ENCODE data around the gene CCDC78.

CCDC78 gene

GRCh38 chr16:739560-740458 is 13.6 kb upstream of the CCDC78 start:
- no peaks in the 10 kb centered on the region for H3K9me3 ChIP-seq (ENCODE audit: control insufficient read depth, low read length)
- peak overlapping the region; percentile 73 for H2AFZ ChIP-seq
- H3K79me2 ChIP-seq, result peaks cover 4% of the 10 kb centered on the region
- H3K27ac ChIP-seq, result no peak overlapping the region
- peak overlapping the region; percentile 81 for H3K4me3 ChIP-seq (ENCODE audit: low read depth, low read length)
- peak overlapping the region; percentile 94 for H3K4me2 ChIP-seq (ENCODE audit: low read length)
- H3K4me1 ChIP-seq, result peaks cover 2% of the 10 kb centered on the region
- no peak for TF ChIP-seq CTCF (IDR thresholded peaks at IDR 0.05)
- H3K36me3 ChIP-seq (ENCODE audit: control insufficient read depth, insufficient read depth, low read length), result no peaks in the 10 kb centered on the region
- H3K9ac ChIP-seq, result no peak overlapping the region
- no peaks in the 10 kb centered on the region for H3K27me3 ChIP-seq (ENCODE audit: control insufficient read depth, insufficient read depth, low read length)

GRCh38 chr16:736936-737481 is 10.8 kb upstream of the CCDC78 start:
- Histone ChIP-seq H3K4me1 (peaks cover 2% of the 10 kb centered on the region), H3K9me3 (ENCODE audit: control insufficient read depth, low read length) (no peaks in the 10 kb centered on the region), H3K4me3 (ENCODE audit: low read depth, low read length) (no peak overlapping the region), H3K27me3 (ENCODE audit: control insufficient read depth, insufficient read depth, low read length) (no peaks in the 10 kb centered on the region), H3K4me2 (ENCODE audit: low read length) (no peak overlapping the region), H3K9ac (no peak overlapping the region), H3K79me2 (peaks cover 4% of the 10 kb centered on the region), H3K27ac (no peak overlapping the region), H2AFZ (no peak overlapping the region), H3K36me3 (ENCODE audit: control insufficient read depth, insufficient read depth, low read length) (no peaks in the 10 kb centered on the region)
- TF ChIP-seq CTCF (IDR thresholded peaks at IDR 0.05), result no peak

- H3K79me2 ChIP-seq, result peaks cover 4% of the 10 kb centered on the region
- H3K36me3 ChIP-seq (ENCODE audit: control insufficient read depth, insufficient read depth, low read length), result no peaks in the 10 kb centered on the region
- no peaks in the 10 kb centered on the region for H3K9me3 ChIP-seq (ENCODE audit: control insufficient read depth, low read length)
- TF ChIP-seq CTCF (IDR thresholded peaks at IDR 0.05), result no peak
- H3K4me3 ChIP-seq (ENCODE audit: low read depth, low read length), result no peak overlapping the region
- no peak overlapping the region for H3K4me2 ChIP-seq (ENCODE audit: low read length)
- H2AFZ ChIP-seq, result no peak overlapping the region
- H3K4me1 ChIP-seq, result peaks cover 2% of the 10 kb centered on the region
- H3K9ac ChIP-seq, result no peak overlapping the region
- H3K27me3 ChIP-seq (ENCODE audit: control insufficient read depth, insufficient read depth, low read length), result no peaks in the 10 kb centered on the region
- no peak overlapping the region for H3K27ac ChIP-seq
Measured at GRCh38 chr16:735982-736453, 9.8 kb upstream of the CCDC78 start.

GRCh38 chr16:734981-735881 is 9.0 kb upstream of the CCDC78 start:
- Histone ChIP-seq H3K79me2 (peaks cover 4% of the 10 kb centered on the region), H3K9ac (no peak overlapping the region), H2AFZ (no peak overlapping the region), H3K4me1 (peaks cover 2% of the 10 kb centered on the region), H3K9me3 (ENCODE audit: control insufficient read depth, low read length) (no peaks in the 10 kb centered on the region), H3K27me3 (ENCODE audit: control insufficient read depth, insufficient read depth, low read length) (no peaks in the 10 kb centered on the region), H3K4me3 (ENCODE audit: low read depth, low read length) (no peak overlapping the region), H3K27ac (no peak overlapping the region), H3K4me2 (ENCODE audit: low read length) (no peak overlapping the region), H3K36me3 (ENCODE audit: control insufficient read depth, insufficient read depth, low read length) (no peaks in the 10 kb centered on the region)
- no peak for TF ChIP-seq CTCF (IDR thresholded peaks at IDR 0.05)

Data from parathyroid adenoma (tissue), 2 donors.